Esophagus (tissue), 2 donors: ENCODE results near the gene METRNL. TPM values are rescaled to one million over a fixed set of nuclear protein-coding genes. Genes with fewer than 3 reads are reported as not detected.
"Not testable (repeated sequence)": the region's sequence is repeated elsewhere in the genome, so short reads cannot be mapped to it uniquely, and the experiment has no call there.

Source experiments
- H3K27ac ChIP-seq, 2 donors: one replicate each; pipeline ENCODE4 v1.5.1; 2013; ENCODE audit warnings: low read depth in 2 of 2, mild to moderate bottlenecking in 2 of 2, inconsistent platforms in 1 of 2, low read length in 1 of 2, moderate library complexity in 1 of 2
- H3K27me3 ChIP-seq, 2 donors: one replicate each; pipeline ENCODE4 v1.6.1; 2013; ENCODE audit warnings: low read length in 2 of 2, control low read depth in 1 of 2, mild to moderate bottlenecking in 1 of 2; ENCODE audit not compliant: insufficient read depth in 2 of 2, control insufficient read depth in 1 of 2
- H3K36me3 ChIP-seq, 2 donors: one replicate each; pipeline ENCODE4 v1.6.1; 2013; ENCODE audit warnings: low read length in 1 of 2; ENCODE audit not compliant: control insufficient read depth in 2 of 2, insufficient read depth in 2 of 2
- H3K4me1 ChIP-seq, 2 donors: one replicate each; pipeline ENCODE4 v1.6.1; 2013; ENCODE audit warnings: low read length in 1 of 2; ENCODE audit not compliant: control insufficient read depth in 2 of 2, insufficient read depth in 2 of 2
- H3K4me3 ChIP-seq, 2 donors: one replicate each; pipeline ENCODE4 v1.5.1; 2013; ENCODE audit warnings: low read length in 2 of 2, mild to moderate bottlenecking in 2 of 2, low read depth in 1 of 2, moderate library complexity in 1 of 2
- H3K9me3 ChIP-seq, 2 donors: one replicate each; pipeline ENCODE4 v1.6.1; 2013; ENCODE audit warnings: mild to moderate bottlenecking in 2 of 2, low read depth in 1 of 2, low read length in 1 of 2, moderate library complexity in 1 of 2; ENCODE audit not compliant: control insufficient read depth in 2 of 2, insufficient read depth in 1 of 2
- WGBS, 2 donors: extraction: QIAGEN DNeasy Blood & Tissue Kit; methylation state at CpG; one replicate each; pipeline ENCODE4 v1.1.7; 2013; 5-methylcytosine and 5-hydroxymethylcytosine counted together
- polyA plus RNA-seq, 2 donors: library from polyadenylated mRNA; stranded (reverse); fragments of 200-250 nt; gene quantifications; one replicate each; pipeline ENCODE4 v1.2.3, GENCODE V29; 2013
- donor health status: healthy with polysubstance abuse.
- donor health status: Bipolar disorder and iron deficiency.

METRNL gene
- polyA plus RNA-seq, 2 donors = 143 to 169 TPM

DNA sequence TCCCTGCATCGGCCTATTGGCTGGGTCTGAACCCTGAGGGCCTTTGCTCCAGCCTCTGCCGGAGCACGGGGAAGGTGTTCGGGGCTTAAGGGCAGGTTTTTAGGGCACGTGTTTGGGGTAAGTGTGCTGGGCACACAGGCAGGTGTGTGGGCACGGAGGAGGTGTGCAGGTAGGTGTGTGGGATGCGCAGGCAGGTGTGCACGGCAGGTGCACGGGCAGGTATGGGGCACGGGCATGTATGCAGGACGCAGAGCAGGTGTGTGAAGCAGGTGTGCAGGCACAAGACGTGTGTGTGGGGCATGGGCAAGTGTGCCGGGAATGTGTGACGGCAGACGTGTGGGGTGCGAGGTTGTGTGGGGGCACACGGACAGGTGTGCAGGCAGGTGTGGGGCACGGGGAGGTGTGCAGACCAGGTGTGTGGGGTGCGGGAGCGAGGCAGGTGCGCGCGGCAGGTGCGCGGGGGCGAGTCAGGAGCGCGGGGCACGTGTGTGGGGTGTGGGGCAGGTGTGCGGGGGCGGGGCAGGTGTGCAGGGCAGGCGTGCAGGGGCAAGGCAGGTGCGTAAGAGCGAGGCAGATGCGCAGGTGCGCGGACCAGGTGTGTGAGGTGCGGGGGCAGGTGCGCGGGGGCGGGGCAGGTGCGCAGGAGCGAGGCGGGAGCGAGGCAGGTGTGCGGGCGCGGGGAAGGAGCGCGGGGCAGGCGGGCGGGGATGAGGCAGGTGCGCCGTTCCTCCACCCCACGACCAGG, 28.6 kb upstream of the METRNL start:
- Histone ChIP-seq H3K27ac (peak overlapping the region; percentile 71 to 76), H3K4me3 (peak overlapping the region; percentile 55 to 70), H3K4me1 (peaks cover 10 to 16% of the 10 kb centered on the region in 2 donors), H3K27me3 (no peaks in the 10 kb centered on the region), H3K9me3 (no peaks in the 10 kb centered on the region), H3K36me3 (no peaks in the 10 kb centered on the region)
- 16 to 24% methylated on average over 55 of the region's 55 CpGs for WGBS, 2 donors

GRCh38 chr17:83051396-83052240, 27.8 kb upstream of the METRNL start:
- Histone ChIP-seq H3K36me3 (no peaks in the 10 kb centered on the region), H3K4me3 (peak overlapping the region; percentile 55 to 70), H3K27ac (peak overlapping the region; percentile 78 to 85), H3K4me1 (peaks cover 13 to 16% of the 10 kb centered on the region in 2 donors), H3K27me3 (no peaks in the 10 kb centered on the region), H3K9me3 (no peaks in the 10 kb centered on the region)
- 1% methylated on average over 62 to 95 of the region's 95 CpGs for whole genome bisulfite sequencing, 2 donors

DNA sequence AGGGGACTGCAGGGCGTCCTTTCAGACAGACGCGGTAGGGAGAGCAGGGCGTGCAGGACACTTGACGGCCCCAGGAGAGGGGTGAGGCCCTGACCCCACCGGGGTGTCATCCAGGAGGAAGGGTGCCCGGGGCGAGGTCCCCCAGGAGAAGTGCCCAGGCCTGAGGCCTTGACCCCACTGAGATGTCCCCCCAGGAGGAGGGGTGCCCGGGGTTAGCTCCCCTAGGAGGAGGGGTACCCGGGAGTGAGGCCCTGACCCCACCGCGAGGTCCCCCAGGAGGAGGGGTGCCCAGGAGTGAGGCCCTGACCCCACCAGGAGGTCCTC, 27.2 kb upstream of the METRNL start:
- H3K36me3 ChIP-seq = no peaks in the 10 kb centered on the region
- H3K4me1 ChIP-seq = peaks cover 13 to 16% of the 10 kb centered on the region in 2 donors
- H3K27ac ChIP-seq = peak overlapping the region; percentile 78 to 85
- peak overlapping the region; percentile 0 to 39 for H3K4me3 ChIP-seq
- H3K9me3 ChIP-seq = no peaks in the 10 kb centered on the region
- H3K27me3 ChIP-seq = no peaks in the 10 kb centered on the region
- WGBS, 2 donors = 42 to 49% methylated on average over 12 of the region's 12 CpGs

- H3K36me3 ChIP-seq = no peaks in the 10 kb centered on the region
- H3K4me3 ChIP-seq = no peak overlapping the region
- WGBS, 2 donors = 56 to 64% methylated on average over 15 of the region's 15 CpGs
- H3K4me1 ChIP-seq = peaks cover 13 to 16% of the 10 kb centered on the region in 2 donors
- no peaks in the 10 kb centered on the region for H3K9me3 ChIP-seq
- no peaks in the 10 kb centered on the region for H3K27me3 ChIP-seq
- peak overlapping the region; percentile 66 to 73 for H3K27ac ChIP-seq
Observed at GRCh38 chr17:83053021-83053681, 26.3 kb upstream of the METRNL start.

- Histone ChIP-seq H3K9me3 (no peaks in the 10 kb centered on the region), H3K27ac (peak overlapping the region in 1 of 2 donors; percentile 54), H3K4me3 (no peak overlapping the region), H3K4me1 (peaks cover 13 to 16% of the 10 kb centered on the region in 2 donors), H3K36me3 (no peaks in the 10 kb centered on the region), H3K27me3 (no peaks in the 10 kb centered on the region)
- 72 to 75% methylated on average over 13 of the region's 13 CpGs for WGBS, 2 donors
Observed at GRCh38 chr17:83053739-83054451, 25.5 kb upstream of the METRNL start.

DNA sequence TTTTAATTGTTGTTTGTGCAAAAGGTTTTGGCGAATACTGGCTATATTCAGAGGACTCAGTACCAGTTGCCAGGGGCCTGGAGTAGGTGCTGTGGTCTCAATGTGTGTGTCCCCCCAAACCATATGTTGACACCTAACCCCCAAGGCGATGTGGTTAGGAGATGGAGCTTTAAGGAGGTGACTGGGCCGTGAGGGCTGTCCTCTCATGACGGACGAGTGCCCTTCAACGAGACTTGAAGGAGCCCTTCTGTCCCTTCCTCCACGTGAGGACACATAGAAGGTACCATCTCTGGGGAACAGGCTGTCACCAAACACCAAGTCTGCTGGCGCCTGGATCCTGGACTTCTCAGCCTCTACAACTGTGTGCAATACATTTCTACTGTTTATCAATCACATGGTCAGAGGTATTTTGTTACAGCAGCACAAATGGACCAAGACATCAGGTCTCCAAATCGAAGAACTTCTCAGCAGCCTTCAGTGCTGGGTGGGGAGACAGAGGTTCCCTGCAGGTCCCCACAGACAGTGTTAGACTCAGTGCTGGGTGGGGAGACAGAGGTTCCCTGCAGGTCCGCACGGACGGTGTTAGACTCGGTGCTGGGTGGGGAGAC, 24.8 kb upstream of the METRNL start:
- Histone ChIP-seq H3K9me3 (no peaks in the 10 kb centered on the region), H3K4me3 (no peak overlapping the region), H3K27ac (no peak overlapping the region), H3K4me1 (peaks cover 13 to 16% of the 10 kb centered on the region in 2 donors), H3K27me3 (no peaks in the 10 kb centered on the region), H3K36me3 (no peaks in the 10 kb centered on the region)
- WGBS, 2 donors = 93 to 95% methylated on average over 11 to 13 of the region's 13 CpGs

DNA sequence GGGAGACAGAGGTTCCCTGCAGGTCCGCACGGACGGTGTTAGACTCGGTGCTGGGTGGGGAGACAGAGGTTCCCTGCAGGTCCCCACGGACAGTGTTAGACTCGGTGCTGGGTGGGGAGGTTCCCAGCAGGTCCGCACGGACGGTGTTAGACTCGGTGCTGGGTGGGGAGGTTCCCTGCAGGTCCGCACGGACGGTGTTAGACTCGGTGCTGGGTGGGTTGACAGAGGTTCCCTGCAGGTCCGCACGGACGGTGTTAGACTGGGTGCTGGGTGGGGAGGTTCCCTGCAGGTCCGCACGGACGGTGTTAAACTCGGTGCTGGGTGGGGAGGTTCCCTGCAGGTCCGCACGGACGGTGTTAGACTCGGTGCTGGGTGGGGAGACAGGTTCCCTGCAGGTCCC, 24.2 kb upstream of the METRNL start:
- H3K27ac ChIP-seq, H3K9me3 ChIP-seq, H3K27me3 ChIP-seq, H3K4me3 ChIP-seq, H3K36me3 ChIP-seq: not testable (repeated sequence)
- peaks cover 13 to 16% of the 10 kb centered on the region in 2 donors for H3K4me1 ChIP-seq
- 95 to 96% methylated on average over 21 to 25 of the region's 25 CpGs for WGBS, 2 donors

DNA sequence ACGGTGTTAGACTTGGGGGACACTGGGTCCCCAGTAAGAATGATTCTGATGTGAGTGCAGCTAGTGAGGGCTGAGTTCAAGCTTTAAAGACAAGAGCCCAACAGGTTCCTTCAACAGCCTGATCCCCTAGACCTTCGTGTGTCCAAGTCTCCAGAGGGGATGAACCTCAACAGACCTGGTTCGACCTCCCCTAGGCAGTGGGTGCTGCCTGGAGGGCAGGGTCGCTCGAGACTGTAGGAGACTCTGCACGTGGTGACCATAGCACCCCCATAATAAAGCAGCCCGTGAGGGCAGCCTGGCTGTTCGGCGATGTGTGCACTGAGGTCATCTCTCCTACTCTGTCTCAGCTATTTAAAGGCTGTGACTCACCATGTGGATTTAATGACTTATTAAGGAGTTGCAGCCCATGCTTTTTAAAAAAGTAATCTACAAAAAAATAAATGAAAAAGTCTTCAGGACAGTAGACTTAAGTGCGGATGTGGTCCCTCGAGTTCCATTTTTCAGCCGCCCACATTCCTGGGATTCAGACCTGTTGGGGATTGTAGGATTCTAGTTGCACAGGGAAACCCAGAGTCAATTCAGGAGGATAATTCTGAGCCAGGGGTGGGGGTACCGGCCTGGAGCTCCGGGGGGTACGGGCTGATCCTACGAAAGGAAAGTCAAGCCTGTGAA, 23.4 kb upstream of the METRNL start:
- no peak overlapping the region for H3K4me3 ChIP-seq
- no peaks in the 10 kb centered on the region for H3K36me3 ChIP-seq
- 56 to 59% methylated on average over 16 of the region's 16 CpGs for WGBS, 2 donors
- no peaks in the 10 kb centered on the region for H3K27me3 ChIP-seq
- H3K4me1 ChIP-seq = peaks cover 8 to 12% of the 10 kb centered on the region in 2 donors
- no peaks in the 10 kb centered on the region for H3K9me3 ChIP-seq
- no peak overlapping the region for H3K27ac ChIP-seq
